ENCODE measurements around the gene ZNF600.
"Not testable (repeated sequence)": the region's sequence is repeated elsewhere in the genome, so short reads cannot be mapped to it uniquely, and the experiment has no call there.

- TF ChIP-seq CTCF (IDR thresholded peaks at IDR 0.05) (peak in 2 of 3 experiments; percentile 13 to 15), POLR2AphosphoS5 (IDR thresholded peaks at IDR 0.05; ENCODE audit: insufficient read depth in 1 of 2, low read depth in 1 of 2) (peak; percentile 55 to 86)
- TF ChIP-seq POLR2A (IDR thresholded peaks at IDR 0.05), result not testable (repeated sequence)
Measured at GRCh38 chr19:52786464-52787354, at the start of gene ZNF600.
